GM12878 (cell line): ENCODE measurements around the gene UVSSA. TPM values are rescaled to one million over a fixed set of nuclear protein-coding genes. Genes with fewer than 3 reads are reported as not detected.

Source experiments
- ATAC-seq: fragments of 200-7000 bp; cut with Tn5 transposase; 3 replicates; pipeline ENCODE4 v1.9.1; 2020; ENCODE audit warnings: mild to moderate bottlenecking, moderate library complexity
- BruUV-seq: library from RNA; stranded (reverse); fragments of 400-500 nt; replicated peaks from 2 replicates; lab custom pipeline; 2021; lab: Mats Ljungman, UMichigan
- CTCF ChIA-PET: fragments of 300-600 bp; sonication (Branson Sonifier 250); formaldehyde crosslinking; extraction: SDS; loops from one replicate; lab custom pipeline; 2021; ENCODE audit warnings: inconsistent platforms; lab: Yijun Ruan, JAX
- POLR2A ChIA-PET: fragments of 350-600 bp; formaldehyde crosslinking; extraction: SDS; loops from one replicate; lab custom pipeline; 2021; ENCODE audit warnings: inconsistent platforms; lab: Charles Lee
- RAD21 ChIA-PET: fragments of 300-600 bp; sonication (Branson Sonifier 250); formaldehyde crosslinking; loops from one replicate; lab custom pipeline; 2023; ENCODE audit warnings: antibody characterized with exemption; ENCODE audit not compliant: unreplicated experiment; lab: Charles Lee
- SMC1A ChIA-PET: fragments of 300-600 bp; sonication (Branson Sonifier 250); formaldehyde crosslinking; loops from one replicate; lab custom pipeline; 2023; ENCODE audit not compliant: unreplicated experiment, uncharacterized antibody; lab: Charles Lee
- DNase-seq: peaks from one replicate; pipeline ENCODE4 v3.0.0-alpha.2; 2011; ENCODE audit warnings: low read depth, low spot score
- FAIRE-seq: peaks from 3 replicates; lab custom pipeline; 2011; peaks lifted over from hg19 to GRCh38; lab: Jason Lieb, UNC
- H2AFZ ChIP-seq: 2 replicates; pipeline ENCODE4 v1.6.0; 2011; ENCODE audit warnings: low read depth, low read length, control low read depth; ENCODE audit not compliant: control insufficient read depth
- H3K27ac ChIP-seq: 2 replicates; pipeline ENCODE4 v1.5.1; 2011; ENCODE audit warnings: control low read depth; ENCODE audit not compliant: control insufficient read depth, insufficient read depth
- H3K27me3 ChIP-seq, 2 experiments: replicated peaks in 1 of 2; 2 replicates each; pipeline versions ENCODE4 v1.6.0 to v1.6.1; 2011; ENCODE audit warnings: low read length in 1 of 2; ENCODE audit not compliant: control insufficient read depth in 2 of 2, insufficient read depth in 2 of 2
- H3K36me3 ChIP-seq, 2 experiments: 2 replicates each; pipeline ENCODE4 v1.5.1; 2011; ENCODE audit warnings: low read length in 1 of 2; ENCODE audit not compliant: control insufficient read depth in 2 of 2, insufficient read depth in 2 of 2
- H3K4me1 ChIP-seq: 2 replicates; pipeline ENCODE4 v1.6.1; 2011; ENCODE audit warnings: mild to moderate bottlenecking, low read length, moderate library complexity, mixed read lengths; ENCODE audit not compliant: control insufficient read depth, insufficient read depth
- H3K4me2 ChIP-seq: 2 replicates; pipeline ENCODE4 v1.6.0; 2011; ENCODE audit warnings: control low read depth; ENCODE audit not compliant: control insufficient read depth, insufficient read depth
- H3K4me3 ChIP-seq: fragments of 200-600 bp; sonication (generic); 2 replicates; pipeline ENCODE4 v1.5.1; 2016
- H3K79me2 ChIP-seq: 2 replicates; pipeline ENCODE4 v1.6.0; 2011; ENCODE audit warnings: low read length; ENCODE audit not compliant: control insufficient read depth, insufficient read depth
- H3K9ac ChIP-seq: 2 replicates; pipeline ENCODE4 v1.8.0; 2011; ENCODE audit warnings: low read length, control low read depth, mixed read lengths; ENCODE audit not compliant: control insufficient read depth, insufficient read depth
- H3K9me3 ChIP-seq: replicated peaks from 3 replicates; pipeline ENCODE4 v1.5.1; 2011; ENCODE audit warnings: mild to moderate bottlenecking, low read length; ENCODE audit not compliant: control insufficient read depth, insufficient read depth
- H4K20me1 ChIP-seq: 2 replicates; pipeline ENCODE4 v1.6.0; 2011; ENCODE audit not compliant: control insufficient read depth, insufficient read depth
- CBX3 ChIP-seq: fragments of 200-600 bp; sonication (generic); IDR thresholded peaks from 2 replicates; pipeline ENCODE4 v1.6.1; 2016; ENCODE audit warnings: low read depth, borderline replicate concordance
- CTCF ChIP-seq, 3 experiments: IDR thresholded peaks in 2 of 3; conservative IDR thresholded peaks in 1 of 3; 2 replicates each; pipeline ENCODE4 v1.5.1; 2011; ENCODE audit warnings: low read depth in 3 of 3, low read length in 3 of 3, mild to moderate bottlenecking in 3 of 3, control low read depth in 2 of 3, moderate library complexity in 2 of 3, inconsistent platforms in 1 of 3, mixed read lengths in 1 of 3; ENCODE audit not compliant: control insufficient read depth in 2 of 3, insufficient read depth in 1 of 3; ENCODE audit errors: extremely low read depth in 1 of 3
- IKZF2 ChIP-seq, 2 experiments: fragments of 450-650 bp; IDR thresholded peaks; 2 replicates each; pipeline ENCODE4 v1.6.1; 2017; ENCODE audit warnings: mild to moderate bottlenecking in 2 of 2, moderate library complexity in 2 of 2
- JUND ChIP-seq: IDR thresholded peaks from 2 replicates; pipeline ENCODE4 v1.6.1; 2012; ENCODE audit warnings: low read depth, mild to moderate bottlenecking, low read length, improper control_type of control experiment, moderate library complexity
- POLR2A ChIP-seq: IDR thresholded peaks from 2 replicates; pipeline ENCODE4 v1.6.1; 2011; ENCODE audit warnings: low read depth, mild to moderate bottlenecking, low read length
- REST ChIP-seq: IDR thresholded peaks from 2 replicates; pipeline ENCODE4 v1.6.1; 2012; ENCODE audit warnings: mild to moderate bottlenecking, low read depth, low read length
- ZNF274 ChIP-seq: IDR thresholded peaks from one replicate; pipeline ENCODE4 v1.8.0; 2011; ENCODE audit not compliant: insufficient read length, insufficient read depth
- WGBS: methylation state at CpG from one replicate; pipeline ENCODE4 v1.1.6; 2016; ENCODE audit warnings: low lambda C conversion rate; ENCODE audit not compliant: insufficient replicate concordance, insufficient coverage; ENCODE audit errors: missing lambda C conversion rate; 5-methylcytosine and 5-hydroxymethylcytosine counted together
- in situ Hi-C: fragments of 300-500 bp; cut with MboI; formaldehyde crosslinking; loops from 9 replicates; pipeline ENCODE4 v1.14.3; 2018; ENCODE audit warnings: mixed read lengths
- intact Hi-C: fragments of 100-400 bp; cut with micrococcal nuclease; formaldehyde crosslinking; loops from one replicate; pipeline ENCODE4 v1.14.2; 2022; ENCODE audit not compliant: unreplicated experiment
- polyA plus RNA-seq, 11 experiments: library from polyadenylated mRNA; depleted of rRNA in 4 of 11; unstranded in 6 of 11; stranded (reverse) in 5 of 11; fragments of >200 nt; fragmentation: Nextera tagmentation in 4 of 11; fragmentation: Illumina TruSeq in 1 of 11; extraction: Ambion mirVana in 4 of 11; extraction: Trizol in 1 of 11; gene quantifications; 1 replicate in 1 of 11; 2 replicates in 10 of 11; pipeline versions ENCODE4 v1.2.1 to v1.2.3, GENCODE V29; 2011 to 2016; ENCODE audit warnings: inconsistent platforms in 2 of 11, missing spikeins in 2 of 11, low read depth in 1 of 11
- total RNA-seq, 4 experiments: library from RNA; depleted of rRNA in 3 of 4; stranded (reverse); fragments of >200 nt in 3 of 4; fragmentation: Illumina TruSeq in 1 of 4; extraction: Trizol in 1 of 4; gene quantifications; 2 replicates each; pipeline versions ENCODE4 v1.2.1 to v1.2.3, GENCODE V29; 2013 to 2021

The UVSSA gene
- total and polyA plus RNA-seq, 10 of the 15 experiments (the other 5 are each of a cell fraction or from before 2014, with no cell fraction given), result 0.34 to 16.8 (median 3.6) TPM

GRCh38 chr4:1353186-1354055 lies 6.4 kb downstream of the UVSSA start:
- in situ Hi-C loops, result loop anchor here (5.0 kb wide), 3 partner anchors 101 to 346 kb away; no protein-coding TSS in a partner anchor
- FAIRE-seq (no peak), ATAC-seq (no peak), DNase-seq (no peak)
- TF ChIP-seq IKZF2 (IDR thresholded peaks at IDR 0.05) (no peak), POLR2A (0 out of 2 replicates have a peak, but pooled peaks have one; percentile 17)
- H3K79me2 ChIP-seq, result no peaks in the 10 kb centered on the region; the same call in 1 of the 2 replicates
- POLR2A ChIA-PET, result no interaction called here
- RAD21 ChIA-PET, result interaction anchor here (0.8 kb wide), 1 partner anchor 216 kb away, joined by 3 read pairs; no protein-coding TSS in a partner anchor
- WGBS, result 87% methylated on average over 28 of the region's 30 CpGs
- SMC1A ChIA-PET, result interaction anchor here (1.0 to 1.7 kb wide), 3 partner anchors 67 to 237 kb away, joined by 3 to 4 read pairs (median 4); no protein-coding TSS in a partner anchor
- H3K9me3 ChIP-seq, result no peaks in the 10 kb centered on the region
- no peaks in the 10 kb centered on the region for H3K27me3 ChIP-seq
- H3K4me3 ChIP-seq, result no peak overlapping the region
- no TSS peak for BruUV-seq
- no peak overlapping the region for H3K9ac ChIP-seq
- H3K4me2 ChIP-seq, result no peak overlapping the region
- peaks cover 0 to 3% of the 10 kb centered on the region in 2 experiments; a peak in 2 of 4 replicates for H3K36me3 ChIP-seq
- H3K4me1 ChIP-seq, result peaks cover 3% of the 10 kb centered on the region
- H3K27ac ChIP-seq, result no peak overlapping the region
- H2AFZ ChIP-seq, result no peak overlapping the region
- CTCF ChIA-PET, result interaction anchor here (1.0 to 2.0 kb wide), 3 partner anchors 106 to 226 kb away, joined by 3 to 17 read pairs (median 4); no protein-coding TSS in a partner anchor
- intact Hi-C loops, result no loop called here
- no peaks in the 10 kb centered on the region for H4K20me1 ChIP-seq

- H3K27ac ChIP-seq, result no peak overlapping the region
- no TSS peak for BruUV-seq
- ChIA-PET CTCF (interaction anchor here (0.6 to 1.1 kb wide), 2 partner anchors 222 to 223 kb away, joined by 3 to 5 read pairs; no protein-coding TSS in a partner anchor), SMC1A (interaction anchor here (1.7 kb wide), 1 partner anchor 223 kb away, joined by 6 read pairs; no protein-coding TSS in a partner anchor), POLR2A (no interaction called here), RAD21 (no interaction called here)
- H3K27me3 ChIP-seq, result no peaks in the 10 kb centered on the region
- FAIRE-seq (no peak), ATAC-seq (no peak), DNase-seq (no peak)
- no peak overlapping the region for H3K9ac ChIP-seq
- intact Hi-C loops (no loop called here), in situ Hi-C loops (loop anchor here (5.0 kb wide), 3 partner anchors 102 to 347 kb away; no protein-coding TSS in a partner anchor)
- peaks cover 0 to 3% of the 10 kb centered on the region in 2 experiments; a peak in 3 of 4 replicates for H3K36me3 ChIP-seq
- H4K20me1 ChIP-seq, result no peaks in the 10 kb centered on the region
- no peaks in the 10 kb centered on the region; the same call in 1 of the 2 replicates for H3K79me2 ChIP-seq
- no peak overlapping the region for H2AFZ ChIP-seq
- H3K4me2 ChIP-seq, result no peak overlapping the region
- peaks cover 2% of the 10 kb centered on the region; the same call in 1 of the 2 replicates for H3K4me1 ChIP-seq
- H3K4me3 ChIP-seq, result no peak overlapping the region
- no peaks in the 10 kb centered on the region for H3K9me3 ChIP-seq
- WGBS, result 94% methylated on average over 35 of the region's 36 CpGs
- TF ChIP-seq CTCF (IDR thresholded peaks at IDR 0.05 in 2 of 3, conservative IDR thresholded peaks at IDR 0.05 in 1 of 3; ENCODE audit: control insufficient read depth in 2 of 3, extremely low read depth in 1 of 3, insufficient read depth in 1 of 3, low read depth in 3 of 3, low read length in 3 of 3) (no peak), JUND (no peak), REST (no peak), CBX3 (no peak), ZNF274 (no peak)
Measured at GRCh38 chr4:1354136-1354982, 7.4 kb downstream of the UVSSA start.
